ENCODE data around the gene PHF2. TPM values are rescaled to one million over a fixed set of nuclear protein-coding genes. Genes with fewer than 3 reads are reported as not detected.

Gene PHF2
- total and polyA plus RNA-seq, 2 of the 8 experiments (the other 6 are each of a cell fraction or from before 2014, with no cell fraction given): 3.4 to 9.4 TPM

DNA sequence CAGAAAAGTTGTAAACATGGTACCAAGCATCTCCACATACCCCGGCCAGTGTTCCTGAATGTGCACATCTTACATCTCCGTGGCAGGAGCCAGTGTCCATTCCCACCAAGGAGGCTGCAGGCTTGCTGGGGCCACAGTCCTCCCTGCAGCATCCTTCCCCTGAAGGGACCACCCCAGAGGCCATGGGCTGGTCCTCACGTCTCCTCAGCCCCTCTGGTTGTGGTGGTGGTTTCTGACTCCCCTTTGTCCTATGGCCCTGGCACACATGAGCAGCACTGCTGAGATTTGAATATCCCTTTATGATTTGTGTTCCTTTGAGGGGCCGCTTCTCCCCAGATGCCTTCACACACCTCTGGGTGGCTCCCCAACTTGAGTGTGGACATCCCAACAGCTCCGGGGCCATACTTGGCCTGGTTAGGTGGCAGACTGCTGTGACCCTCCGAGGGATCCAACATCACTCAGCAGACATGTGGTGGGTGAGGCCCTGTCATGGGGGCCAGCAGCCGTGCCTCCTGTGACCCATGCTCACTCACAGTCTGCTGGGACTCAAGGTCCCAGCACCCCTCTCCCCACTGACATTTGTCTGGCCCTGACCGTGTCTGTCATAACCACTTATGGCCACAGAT, 14.3 kb downstream of the PHF2 start (continued):
- TF ChIP-seq, protein P1, sequence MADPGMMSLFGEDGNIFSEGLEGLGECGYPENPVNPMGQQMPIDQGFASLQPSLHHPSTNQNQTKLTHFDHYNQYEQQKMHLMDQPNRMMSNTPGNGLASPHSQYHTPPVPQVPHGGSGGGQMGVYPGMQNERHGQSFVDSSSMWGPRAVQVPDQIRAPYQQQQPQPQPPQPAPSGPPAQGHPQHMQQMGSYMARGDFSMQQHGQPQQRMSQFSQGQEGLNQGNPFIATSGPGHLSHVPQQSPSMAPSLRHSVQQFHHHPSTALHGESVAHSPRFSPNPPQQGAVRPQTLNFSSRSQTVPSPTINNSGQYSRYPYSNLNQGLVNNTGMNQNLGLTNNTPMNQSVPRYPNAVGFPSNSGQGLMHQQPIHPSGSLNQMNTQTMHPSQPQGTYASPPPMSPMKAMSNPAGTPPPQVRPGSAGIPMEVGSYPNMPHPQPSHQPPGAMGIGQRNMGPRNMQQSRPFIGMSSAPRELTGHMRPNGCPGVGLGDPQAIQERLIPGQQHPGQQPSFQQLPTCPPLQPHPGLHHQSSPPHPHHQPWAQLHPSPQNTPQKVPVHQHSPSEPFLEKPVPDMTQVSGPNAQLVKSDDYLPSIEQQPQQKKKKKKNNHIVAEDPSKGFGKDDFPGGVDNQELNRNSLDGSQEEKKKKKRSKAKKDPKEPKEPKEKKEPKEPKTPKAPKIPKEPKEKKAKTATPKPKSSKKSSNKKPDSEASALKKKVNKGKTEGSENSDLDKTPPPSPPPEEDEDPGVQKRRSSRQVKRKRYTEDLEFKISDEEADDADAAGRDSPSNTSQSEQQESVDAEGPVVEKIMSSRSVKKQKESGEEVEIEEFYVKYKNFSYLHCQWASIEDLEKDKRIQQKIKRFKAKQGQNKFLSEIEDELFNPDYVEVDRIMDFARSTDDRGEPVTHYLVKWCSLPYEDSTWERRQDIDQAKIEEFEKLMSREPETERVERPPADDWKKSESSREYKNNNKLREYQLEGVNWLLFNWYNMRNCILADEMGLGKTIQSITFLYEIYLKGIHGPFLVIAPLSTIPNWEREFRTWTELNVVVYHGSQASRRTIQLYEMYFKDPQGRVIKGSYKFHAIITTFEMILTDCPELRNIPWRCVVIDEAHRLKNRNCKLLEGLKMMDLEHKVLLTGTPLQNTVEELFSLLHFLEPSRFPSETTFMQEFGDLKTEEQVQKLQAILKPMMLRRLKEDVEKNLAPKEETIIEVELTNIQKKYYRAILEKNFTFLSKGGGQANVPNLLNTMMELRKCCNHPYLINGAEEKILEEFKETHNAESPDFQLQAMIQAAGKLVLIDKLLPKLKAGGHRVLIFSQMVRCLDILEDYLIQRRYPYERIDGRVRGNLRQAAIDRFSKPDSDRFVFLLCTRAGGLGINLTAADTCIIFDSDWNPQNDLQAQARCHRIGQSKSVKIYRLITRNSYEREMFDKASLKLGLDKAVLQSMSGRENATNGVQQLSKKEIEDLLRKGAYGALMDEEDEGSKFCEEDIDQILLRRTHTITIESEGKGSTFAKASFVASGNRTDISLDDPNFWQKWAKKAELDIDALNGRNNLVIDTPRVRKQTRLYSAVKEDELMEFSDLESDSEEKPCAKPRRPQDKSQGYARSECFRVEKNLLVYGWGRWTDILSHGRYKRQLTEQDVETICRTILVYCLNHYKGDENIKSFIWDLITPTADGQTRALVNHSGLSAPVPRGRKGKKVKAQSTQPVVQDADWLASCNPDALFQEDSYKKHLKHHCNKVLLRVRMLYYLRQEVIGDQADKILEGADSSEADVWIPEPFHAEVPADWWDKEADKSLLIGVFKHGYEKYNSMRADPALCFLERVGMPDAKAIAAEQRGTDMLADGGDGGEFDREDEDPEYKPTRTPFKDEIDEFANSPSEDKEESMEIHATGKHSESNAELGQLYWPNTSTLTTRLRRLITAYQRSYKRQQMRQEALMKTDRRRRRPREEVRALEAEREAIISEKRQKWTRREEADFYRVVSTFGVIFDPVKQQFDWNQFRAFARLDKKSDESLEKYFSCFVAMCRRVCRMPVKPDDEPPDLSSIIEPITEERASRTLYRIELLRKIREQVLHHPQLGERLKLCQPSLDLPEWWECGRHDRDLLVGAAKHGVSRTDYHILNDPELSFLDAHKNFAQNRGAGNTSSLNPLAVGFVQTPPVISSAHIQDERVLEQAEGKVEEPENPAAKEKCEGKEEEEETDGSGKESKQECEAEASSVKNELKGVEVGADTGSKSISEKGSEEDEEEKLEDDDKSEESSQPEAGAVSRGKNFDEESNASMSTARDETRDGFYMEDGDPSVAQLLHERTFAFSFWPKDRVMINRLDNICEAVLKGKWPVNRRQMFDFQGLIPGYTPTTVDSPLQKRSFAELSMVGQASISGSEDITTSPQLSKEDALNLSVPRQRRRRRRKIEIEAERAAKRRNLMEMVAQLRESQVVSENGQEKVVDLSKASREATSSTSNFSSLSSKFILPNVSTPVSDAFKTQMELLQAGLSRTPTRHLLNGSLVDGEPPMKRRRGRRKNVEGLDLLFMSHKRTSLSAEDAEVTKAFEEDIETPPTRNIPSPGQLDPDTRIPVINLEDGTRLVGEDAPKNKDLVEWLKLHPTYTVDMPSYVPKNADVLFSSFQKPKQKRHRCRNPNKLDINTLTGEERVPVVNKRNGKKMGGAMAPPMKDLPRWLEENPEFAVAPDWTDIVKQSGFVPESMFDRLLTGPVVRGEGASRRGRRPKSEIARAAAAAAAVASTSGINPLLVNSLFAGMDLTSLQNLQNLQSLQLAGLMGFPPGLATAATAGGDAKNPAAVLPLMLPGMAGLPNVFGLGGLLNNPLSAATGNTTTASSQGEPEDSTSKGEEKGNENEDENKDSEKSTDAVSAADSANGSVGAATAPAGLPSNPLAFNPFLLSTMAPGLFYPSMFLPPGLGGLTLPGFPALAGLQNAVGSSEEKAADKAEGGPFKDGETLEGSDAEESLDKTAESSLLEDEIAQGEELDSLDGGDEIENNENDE (IDR thresholded peaks at IDR 0.05; ENCODE audit: insufficient replicate concordance, low read length): no peak
- TF ChIP-seq SRF (IDR thresholded peaks at IDR 0.05; ENCODE audit: low read depth, low read length) (no peak), TBP (IDR thresholded peaks at IDR 0.05; ENCODE audit: low read depth, low read length) (no peak), KDM5A (IDR thresholded peaks at IDR 0.05; ENCODE audit: low read length) (no peak), ASH2L (IDR thresholded peaks at IDR 0.05; ENCODE audit: low read length) (no peak), HDAC6 (IDR thresholded peaks at IDR 0.05; ENCODE audit: low read depth, low read length) (no peak)

Data from H1 (cell line).